ENCODE measurements around the gene MGAT3.

DNA sequence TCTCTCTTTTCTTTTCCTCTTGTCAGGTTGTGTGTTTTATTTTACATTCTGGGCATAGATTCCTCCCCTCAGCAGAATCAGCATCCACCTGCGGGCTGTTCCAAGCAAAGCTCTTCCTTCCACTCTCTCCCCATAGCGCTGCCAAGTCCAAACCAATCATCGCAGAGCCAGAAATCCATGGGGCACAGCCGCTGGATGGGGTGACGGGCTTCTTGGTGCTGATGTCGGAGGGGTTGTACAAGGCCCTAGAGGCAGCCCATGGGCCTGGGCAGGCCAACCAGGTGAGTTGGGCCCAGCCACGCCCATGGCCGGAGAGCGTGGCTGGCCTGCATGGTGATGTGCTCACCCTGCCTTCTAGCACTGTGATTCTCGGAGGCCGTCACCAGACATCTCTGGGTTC is 35.1 kb upstream of the MGAT3 start:
- TF ChIP-seq, protein P1, sequence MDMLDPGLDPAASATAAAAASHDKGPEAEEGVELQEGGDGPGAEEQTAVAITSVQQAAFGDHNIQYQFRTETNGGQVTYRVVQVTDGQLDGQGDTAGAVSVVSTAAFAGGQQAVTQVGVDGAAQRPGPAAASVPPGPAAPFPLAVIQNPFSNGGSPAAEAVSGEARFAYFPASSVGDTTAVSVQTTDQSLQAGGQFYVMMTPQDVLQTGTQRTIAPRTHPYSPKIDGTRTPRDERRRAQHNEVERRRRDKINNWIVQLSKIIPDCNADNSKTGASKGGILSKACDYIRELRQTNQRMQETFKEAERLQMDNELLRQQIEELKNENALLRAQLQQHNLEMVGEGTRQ (IDR thresholded peaks at IDR 0.05; ENCODE audit: low read length): no peak
- no peak for TF ChIP-seq SP1 (IDR thresholded peaks at IDR 0.05; ENCODE audit: low read depth, low read length)

Measured in H1 (cell line).